Upper lobe of left lung (tissue), 6 donors: ENCODE measurements around the gene DYSF. TPM values are rescaled to one million over a fixed set of nuclear protein-coding genes. Genes with fewer than 3 reads are reported as not detected.

Source experiments
- ATAC-seq, 2 donors: fragments of 200-7000 bp; cut with Tn5 transposase; one replicate each; pipeline ENCODE4 v1.9.1; 2022; ENCODE audit warnings: mild to moderate bottlenecking in 2 of 2, moderate library complexity in 2 of 2; ENCODE audit not compliant: low FRiP score in 2 of 2
- DNase-seq, 2 donors: peaks; one replicate each; pipeline ENCODE4 v3.0.0-alpha.2; 2019 to 2020
- H3K27ac ChIP-seq, 4 donors: fragments of 200-600 bp; sonication (generic); one replicate each; pipeline ENCODE4 v1.5.1; 2016 to 2019
- H3K27me3 ChIP-seq, 4 donors: fragments of 200-600 bp; sonication (generic); one replicate each; pipeline ENCODE4 v1.5.1; 2017 to 2019
- H3K36me3 ChIP-seq, 4 donors: fragments of 200-600 bp; sonication (generic); one replicate each; pipeline ENCODE4 v1.5.1; 2016 to 2019
- H3K4me1 ChIP-seq, 4 donors: fragments of 200-600 bp; sonication (generic); one replicate each; pipeline ENCODE4 v1.5.1; 2018 to 2019
- H3K4me3 ChIP-seq, 4 donors: fragments of 200-600 bp; sonication (generic); one replicate each; pipeline ENCODE4 v1.5.1; 2017 to 2019; ENCODE audit warnings: mild to moderate bottlenecking in 2 of 4, moderate library complexity in 1 of 4
- H3K9me3 ChIP-seq, 4 donors: fragments of 200-600 bp; sonication (generic); one replicate each; pipeline ENCODE4 v1.5.1; 2018 to 2019
- EP300 ChIP-seq, 4 donors: sonication (generic); formaldehyde crosslinking; IDR thresholded peaks; one replicate each; pipeline ENCODE4 v1.5.1; 2017; ENCODE audit warnings: antibody characterized with exemption in 4 of 4, control low read depth in 2 of 4
- POLR2A ChIP-seq, 4 donors: fragments of 450-650 bp; IDR thresholded peaks; one replicate each; pipeline ENCODE4 v1.5.1; 2016 to 2017; ENCODE audit warnings: antibody characterized with exemption in 4 of 4, mild to moderate bottlenecking in 2 of 4
- POLR2AphosphoS5 ChIP-seq, 2 donors: sonication (generic); formaldehyde crosslinking; IDR thresholded peaks; one replicate each; pipeline ENCODE4 v1.5.1; 2017; ENCODE audit warnings: antibody characterized with exemption in 2 of 2
- WGBS, 2 donors: methylation state at CpG; one replicate each; pipeline ENCODE4 v1.1.5; 2017 to 2018; 5-methylcytosine and 5-hydroxymethylcytosine counted together
- total RNA-seq, 6 donors: library from RNA; depleted of rRNA in 4 of 6; stranded (reverse); fragments of >200 nt in 4 of 6; gene quantifications; one replicate each; pipeline versions ENCODE4 v1.1.0 to v1.2.1, GENCODE V29; 2016 to 2021
- TF ChIP-seq, protein P1 (sequence below), 6 experiments: fragments of 450-650 bp in 4 of 6; fragments of 200-600 bp in 2 of 6; sonication (generic) in 2 of 6; IDR thresholded peaks; one replicate each; pipeline ENCODE4 v1.5.1; 2016 to 2019; ENCODE audit warnings: antibody characterized with exemption in 6 of 6
- donor health status: DM: no; HTN: no; CAD: no; lungs with moderate emphysema.
- donor health status: DM: no; HTN: yes; CAD: no; lungs with severe emphysema.

Gene DYSF
- total RNA-seq, 6 donors from 2014 or later = 17.5 to 72.7 (median 42.7) TPM

DNA sequence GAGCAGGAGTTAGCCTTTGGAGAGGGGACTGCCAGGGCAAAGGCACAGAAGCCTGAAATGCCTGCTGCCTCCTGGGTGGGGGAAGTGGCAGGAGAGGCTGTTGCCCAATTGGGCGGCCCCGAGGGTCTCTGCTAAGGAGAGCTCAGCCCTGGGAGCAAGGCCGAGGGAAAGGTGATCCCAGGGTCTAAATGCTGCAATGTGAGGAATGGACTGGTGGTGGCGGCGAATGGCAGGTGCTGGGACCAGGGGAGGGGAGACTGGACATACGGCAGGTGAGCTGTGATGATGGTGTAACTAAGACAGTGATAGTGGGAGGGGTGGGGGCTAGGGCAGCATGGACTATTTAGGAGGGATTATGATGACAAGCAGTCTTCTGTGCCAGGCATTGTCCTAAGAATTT lies 104.0 kb downstream of the DYSF start:
- DNase-seq (no peak), ATAC-seq (no peak)
- Histone ChIP-seq H3K27ac (no peak overlapping the region), H3K9me3 (no peaks in the 10 kb centered on the region), H3K36me3 (peaks cover 0 to 60% (median 25%) of the 10 kb centered on the region in 4 donors), H3K4me1 (no peaks in the 10 kb centered on the region), H3K4me3 (no peak overlapping the region), H3K27me3 (no peaks in the 10 kb centered on the region)
- WGBS, 2 donors = 83 to 90% methylated on average over 6 of the region's 6 CpGs
- TF ChIP-seq POLR2A (IDR thresholded peaks at IDR 0.05) = no peak
- TF ChIP-seq, protein P1, sequence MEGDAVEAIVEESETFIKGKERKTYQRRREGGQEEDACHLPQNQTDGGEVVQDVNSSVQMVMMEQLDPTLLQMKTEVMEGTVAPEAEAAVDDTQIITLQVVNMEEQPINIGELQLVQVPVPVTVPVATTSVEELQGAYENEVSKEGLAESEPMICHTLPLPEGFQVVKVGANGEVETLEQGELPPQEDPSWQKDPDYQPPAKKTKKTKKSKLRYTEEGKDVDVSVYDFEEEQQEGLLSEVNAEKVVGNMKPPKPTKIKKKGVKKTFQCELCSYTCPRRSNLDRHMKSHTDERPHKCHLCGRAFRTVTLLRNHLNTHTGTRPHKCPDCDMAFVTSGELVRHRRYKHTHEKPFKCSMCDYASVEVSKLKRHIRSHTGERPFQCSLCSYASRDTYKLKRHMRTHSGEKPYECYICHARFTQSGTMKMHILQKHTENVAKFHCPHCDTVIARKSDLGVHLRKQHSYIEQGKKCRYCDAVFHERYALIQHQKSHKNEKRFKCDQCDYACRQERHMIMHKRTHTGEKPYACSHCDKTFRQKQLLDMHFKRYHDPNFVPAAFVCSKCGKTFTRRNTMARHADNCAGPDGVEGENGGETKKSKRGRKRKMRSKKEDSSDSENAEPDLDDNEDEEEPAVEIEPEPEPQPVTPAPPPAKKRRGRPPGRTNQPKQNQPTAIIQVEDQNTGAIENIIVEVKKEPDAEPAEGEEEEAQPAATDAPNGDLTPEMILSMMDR (IDR thresholded peaks at IDR 0.05) = no peak
- TF ChIP-seq EP300 (IDR thresholded peaks at IDR 0.05) = no peak
- no peak for TF ChIP-seq POLR2AphosphoS5 (IDR thresholded peaks at IDR 0.05)

DNA sequence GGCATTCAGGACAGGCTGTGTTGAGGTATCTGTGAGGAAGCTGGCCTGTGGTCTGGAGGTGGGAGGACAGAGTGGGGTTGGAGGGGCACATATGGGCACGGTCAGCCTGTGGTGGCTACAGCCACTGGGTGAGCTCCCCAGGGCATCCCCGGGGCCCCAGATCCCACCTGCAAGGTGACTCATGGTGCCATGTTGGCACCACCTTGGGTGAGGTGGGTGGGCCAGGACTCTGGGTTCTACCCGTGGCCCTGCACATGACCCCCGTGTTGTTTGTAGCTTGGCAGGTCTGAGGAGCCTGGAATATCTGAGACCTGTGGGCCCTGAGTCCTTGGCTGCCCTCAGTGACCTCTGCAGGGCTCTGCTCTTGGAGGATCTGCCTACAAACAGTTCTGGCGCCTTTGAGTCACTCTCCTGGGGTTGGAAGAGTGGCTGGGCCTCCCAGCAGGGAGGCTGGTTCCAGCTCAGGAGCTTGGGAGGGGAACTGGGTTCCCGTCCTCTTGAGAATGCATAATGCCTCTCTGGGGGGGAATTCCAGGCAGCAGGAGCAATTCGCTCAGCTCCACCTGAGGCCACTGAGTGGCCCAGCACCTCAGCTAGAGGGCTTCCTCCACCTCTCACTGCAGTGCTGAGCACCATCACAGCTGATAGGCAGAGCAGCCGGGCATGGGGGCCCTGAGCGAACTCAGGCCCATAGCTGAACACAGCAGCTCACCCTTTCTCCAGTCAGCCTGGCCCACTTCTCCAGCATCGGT lies 105.1 kb downstream of the DYSF start:
- ATAC-seq (no peak), DNase-seq (no peak)
- Histone ChIP-seq H3K27ac (no peak overlapping the region), H3K4me1 (no peaks in the 10 kb centered on the region), H3K27me3 (no peaks in the 10 kb centered on the region), H3K4me3 (no peak overlapping the region), H3K9me3 (no peaks in the 10 kb centered on the region), H3K36me3 (peaks cover 0 to 58% (median 23%) of the 10 kb centered on the region in 4 donors)
- 87 to 89% methylated on average over 3 to 10 of the region's 10 CpGs for WGBS, 2 donors
- TF ChIP-seq EP300 (IDR thresholded peaks at IDR 0.05) = no peak
- TF ChIP-seq, protein P1 (IDR thresholded peaks at IDR 0.05) = no peak
- TF ChIP-seq POLR2A (IDR thresholded peaks at IDR 0.05) = no peak
- TF ChIP-seq POLR2AphosphoS5 (IDR thresholded peaks at IDR 0.05) = no peak

DNA sequence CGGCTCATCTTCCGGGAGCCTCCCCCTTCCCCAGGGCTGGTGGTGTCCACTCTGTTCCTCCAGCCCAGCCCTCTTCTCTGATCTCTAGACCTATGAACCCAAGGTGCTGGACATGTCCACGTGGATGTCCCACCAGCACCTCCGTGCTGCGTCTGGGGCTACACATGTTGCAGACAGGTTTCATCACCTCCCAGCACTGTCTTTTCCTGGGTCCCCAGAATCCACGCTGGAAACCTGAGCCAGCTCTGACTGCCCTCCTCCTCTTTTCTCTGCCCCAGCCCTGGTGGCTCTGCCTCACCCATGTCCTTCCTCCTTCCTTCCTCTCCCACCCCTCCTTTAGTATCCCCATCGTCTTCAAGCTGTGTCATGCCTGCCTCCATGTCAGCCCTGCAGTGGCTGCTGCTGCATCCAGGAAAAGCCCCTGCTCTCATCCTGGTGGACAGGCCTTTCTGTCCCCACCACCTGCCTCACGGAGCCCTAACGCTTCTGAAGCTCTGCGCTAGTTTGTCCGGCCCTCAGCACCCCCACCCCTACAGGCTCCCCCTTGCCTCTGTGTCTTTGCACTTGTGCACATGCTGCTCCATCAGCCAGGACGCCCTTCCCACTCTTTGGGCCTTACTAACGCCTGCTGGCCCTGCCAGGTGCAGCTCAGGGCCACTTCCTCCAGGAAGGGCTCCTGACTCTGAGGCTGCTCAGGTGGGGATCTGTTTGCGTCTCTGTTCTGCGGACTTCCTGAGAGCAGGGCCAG lies 105.9 kb downstream of the DYSF start:
- H3K9me3 ChIP-seq = no peaks in the 10 kb centered on the region
- no peaks in the 10 kb centered on the region for H3K27me3 ChIP-seq
- no peak overlapping the region for H3K4me3 ChIP-seq
- DNase-seq (no peak), ATAC-seq (no peak)
- no peak for TF ChIP-seq POLR2A (IDR thresholded peaks at IDR 0.05)
- TF ChIP-seq, protein P1 (IDR thresholded peaks at IDR 0.05) = no peak
- TF ChIP-seq EP300 (IDR thresholded peaks at IDR 0.05) = no peak
- TF ChIP-seq POLR2AphosphoS5 (IDR thresholded peaks at IDR 0.05) = no peak
- H3K36me3 ChIP-seq = peaks cover 0 to 57% (median 16%) of the 10 kb centered on the region in 4 donors
- H3K27ac ChIP-seq = no peak overlapping the region
- no peaks in the 10 kb centered on the region for H3K4me1 ChIP-seq
- WGBS, 2 donors = 85 to 87% methylated on average over 14 to 15 of the region's 15 CpGs

DNA sequence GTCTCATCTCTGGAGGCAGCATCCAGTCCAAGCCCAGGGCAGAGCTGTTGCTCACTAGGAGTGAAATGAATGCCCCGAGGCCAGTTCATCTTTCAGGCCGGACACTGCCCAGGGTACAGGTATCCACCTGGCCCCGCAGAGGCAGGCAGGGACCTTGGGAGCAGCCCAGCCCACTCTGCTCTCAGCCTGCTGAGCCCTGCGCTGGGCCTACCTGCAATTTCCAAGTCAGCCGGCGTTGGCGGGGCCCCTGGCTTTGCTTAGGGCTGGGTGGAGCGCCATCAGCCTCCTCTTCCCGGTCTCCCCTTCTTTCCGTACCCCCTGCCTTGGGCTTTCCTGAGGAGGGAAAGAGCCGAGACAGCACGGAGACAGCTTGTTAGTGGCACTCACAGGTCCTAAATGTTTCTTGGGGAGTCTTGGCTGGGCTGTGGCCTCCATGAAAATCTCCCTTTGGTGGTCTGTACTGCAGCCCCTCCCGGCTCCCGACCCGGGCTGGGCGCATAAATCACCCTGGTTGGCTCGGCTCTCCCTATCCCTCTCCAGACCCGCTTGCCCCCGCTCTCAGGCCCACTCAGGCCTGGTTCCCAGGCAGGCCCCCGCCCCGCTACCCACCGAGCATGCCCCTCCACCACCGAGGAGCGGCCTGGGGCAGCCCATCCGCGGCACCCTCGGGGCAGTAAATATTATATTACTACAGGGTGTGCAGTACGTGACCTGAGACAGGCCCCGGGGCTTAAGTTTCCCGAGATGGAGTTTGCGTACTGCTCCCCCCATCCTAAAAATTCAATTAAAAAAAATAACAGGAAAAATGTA lies 106.7 kb downstream of the DYSF start:
- Histone ChIP-seq H3K27ac (no peak overlapping the region), H3K27me3 (no peaks in the 10 kb centered on the region), H3K9me3 (no peaks in the 10 kb centered on the region), H3K4me1 (no peaks in the 10 kb centered on the region), H3K4me3 (no peak overlapping the region), H3K36me3 (peaks cover 0 to 55% (median 12%) of the 10 kb centered on the region in 4 donors)
- no peak for TF ChIP-seq POLR2A (IDR thresholded peaks at IDR 0.05)
- TF ChIP-seq EP300 (IDR thresholded peaks at IDR 0.05) = no peak
- no peak for TF ChIP-seq POLR2AphosphoS5 (IDR thresholded peaks at IDR 0.05)
- TF ChIP-seq, protein P1 (IDR thresholded peaks at IDR 0.05) = no peak
- no peak for DNase-seq
- ATAC-seq = no peak
- WGBS, 2 donors = 79 to 89% methylated on average over 22 to 31 of the region's 31 CpGs
